HG02973 (cell line): Measurements from ENCODE around the gene LRRFIP2.
"Not testable (repeated sequence)": the region's sequence is repeated elsewhere in the genome, so short reads cannot be mapped to it uniquely, and the experiment has no call there.

Experiments
- ATAC-seq: cut with Tn5 transposase; IDR thresholded peaks from one replicate; pipeline ENCODE4 v1.9.1; 2021; ENCODE audit warnings: moderate library complexity; ENCODE audit not compliant: unreplicated experiment

LRRFIP2 gene, protein sequence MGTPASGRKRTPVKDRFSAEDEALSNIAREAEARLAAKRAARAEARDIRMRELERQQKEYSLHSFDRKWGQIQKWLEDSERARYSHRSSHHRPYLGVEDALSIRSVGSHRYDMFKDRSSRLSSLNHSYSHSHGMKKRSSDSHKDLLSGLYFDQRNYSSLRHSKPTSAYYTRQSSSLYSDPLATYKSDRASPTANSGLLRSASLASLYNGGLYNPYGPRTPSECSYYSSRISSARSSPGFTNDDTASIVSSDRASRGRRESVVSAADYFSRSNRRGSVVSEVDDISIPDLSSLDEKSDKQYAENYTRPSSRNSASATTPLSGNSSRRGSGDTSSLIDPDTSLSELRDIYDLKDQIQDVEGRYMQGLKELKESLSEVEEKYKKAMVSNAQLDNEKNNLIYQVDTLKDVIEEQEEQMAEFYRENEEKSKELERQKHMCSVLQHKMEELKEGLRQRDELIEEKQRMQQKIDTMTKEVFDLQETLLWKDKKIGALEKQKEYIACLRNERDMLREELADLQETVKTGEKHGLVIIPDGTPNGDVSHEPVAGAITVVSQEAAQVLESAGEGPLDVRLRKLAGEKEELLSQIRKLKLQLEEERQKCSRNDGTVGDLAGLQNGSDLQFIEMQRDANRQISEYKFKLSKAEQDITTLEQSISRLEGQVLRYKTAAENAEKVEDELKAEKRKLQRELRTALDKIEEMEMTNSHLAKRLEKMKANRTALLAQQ

DNA sequence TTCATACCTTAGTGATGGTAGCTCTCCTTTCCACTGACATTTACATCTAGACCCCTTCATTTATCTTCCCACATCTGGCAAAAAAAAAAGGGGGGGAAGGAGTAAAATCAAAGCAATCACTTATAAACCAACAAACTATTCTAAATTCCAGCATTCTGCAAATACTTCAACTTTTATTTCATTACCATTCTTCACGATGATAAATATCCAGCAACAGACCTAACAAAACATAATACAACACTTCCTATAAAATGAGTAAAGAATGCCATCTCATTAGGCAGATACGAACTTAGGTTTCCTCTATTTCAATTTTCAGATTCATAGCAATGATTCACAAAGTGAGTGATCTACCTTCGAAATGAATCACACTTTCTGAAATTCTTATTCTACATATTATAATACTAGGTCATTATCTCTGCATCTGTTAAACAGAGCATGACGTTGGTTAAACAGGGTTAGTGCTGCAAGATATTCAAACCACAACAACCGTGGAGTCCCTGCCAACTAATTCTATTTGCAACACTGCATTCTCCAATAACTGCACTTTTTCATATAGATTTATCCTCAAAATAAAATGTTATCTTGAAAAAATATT, at the start of gene LRRFIP2:
TSS of gene LRRFIP2 (minus strand) at position 51 of the 595 bp plus-strand sequence. CDS start 25,599 bp downstream, outside the sequence.
- no peak for ATAC-seq

GRCh38 chr3:37223576-37223975, 49.2 kb upstream of the LRRFIP2 start:
- ATAC-seq, result no peak

DNA sequence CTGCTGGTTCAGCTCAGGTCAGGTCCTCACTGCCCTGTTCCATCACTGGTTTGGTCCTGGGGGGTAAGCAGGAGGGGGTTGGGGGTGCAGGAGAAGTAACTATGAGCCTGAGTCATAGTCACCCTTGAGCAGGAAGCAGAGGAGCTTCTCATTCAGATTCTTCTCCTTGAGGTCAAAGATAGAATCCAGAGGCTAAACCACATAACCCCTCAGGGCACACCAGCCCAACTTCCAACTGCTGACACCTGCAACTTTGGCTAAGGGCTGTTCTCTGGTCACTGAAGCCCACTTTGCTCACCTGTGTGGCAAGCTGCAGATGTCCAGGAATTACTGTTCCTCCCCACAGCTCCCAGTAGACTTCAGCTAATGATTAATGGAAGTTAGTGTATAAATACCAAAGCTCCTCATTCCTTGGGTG, 48.8 kb upstream of the LRRFIP2 start:
- ATAC-seq, result no peak

DNA sequence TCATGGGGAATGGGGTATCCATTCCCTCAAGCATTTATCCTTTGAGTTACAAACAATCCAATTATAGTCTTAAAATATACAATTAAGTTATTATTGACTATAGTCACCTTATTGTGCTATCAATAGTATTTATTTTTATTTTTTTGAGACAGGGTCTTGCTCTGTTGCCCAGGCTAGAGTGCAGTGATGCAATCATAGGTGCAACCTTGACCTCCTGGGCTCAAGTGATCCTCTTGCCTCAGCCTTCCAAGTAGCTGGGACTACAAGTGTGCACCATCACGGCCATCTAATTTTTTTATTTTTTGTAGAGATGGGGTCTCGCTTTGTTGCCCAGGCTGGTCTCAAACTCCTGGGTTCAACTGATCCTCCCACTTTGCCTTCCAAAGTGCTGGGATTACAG, 48.2 kb upstream of the LRRFIP2 start:
- not testable (repeated sequence) for ATAC-seq

DNA sequence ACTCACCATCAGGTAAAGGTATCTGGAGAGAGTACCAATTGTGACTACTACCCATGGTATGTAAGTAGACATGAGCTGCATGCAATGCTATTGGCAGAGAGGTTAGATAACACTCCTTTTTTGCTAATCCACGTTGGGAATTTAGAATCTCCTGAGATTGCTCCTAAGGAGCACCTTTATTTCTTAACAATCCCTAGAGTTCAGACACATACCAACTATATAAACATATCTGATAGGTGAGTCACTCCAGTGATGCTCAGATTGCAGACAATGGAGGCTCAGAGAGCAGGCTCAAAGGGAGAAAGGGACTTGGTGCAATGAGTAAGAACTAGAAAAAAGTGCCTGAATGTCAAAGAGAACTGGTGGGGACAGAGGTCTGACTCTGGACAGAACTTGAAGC, 47.0 kb upstream of the LRRFIP2 start:
- no peak for ATAC-seq

- ATAC-seq, result no peak
Observed at GRCh38 chr3:37219266-37219665, 44.9 kb upstream of the LRRFIP2 start.

DNA sequence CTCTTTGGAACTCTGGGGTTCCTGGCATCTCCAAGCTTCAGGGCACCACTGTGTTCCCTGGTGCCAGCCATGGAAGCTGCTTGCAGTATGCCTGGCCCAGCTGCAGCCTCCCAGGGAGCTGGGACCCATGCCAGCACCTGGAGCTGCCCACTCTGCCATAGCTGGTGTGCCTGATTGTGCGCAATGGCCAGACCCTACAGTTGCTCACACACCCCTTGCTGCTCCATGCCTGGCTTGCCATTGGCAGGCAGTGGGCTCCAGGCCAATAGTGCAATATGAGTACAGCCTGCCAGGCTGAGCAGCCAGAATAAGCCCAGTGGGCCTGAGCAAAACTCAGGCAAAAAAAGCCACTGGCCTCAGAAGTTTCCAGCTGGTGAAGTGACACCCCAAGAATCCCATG, 43.8 kb upstream of the LRRFIP2 start:
- ATAC-seq, result no peak

GRCh38 chr3:37217098-37217849, 42.9 kb upstream of the LRRFIP2 start:
- no peak for ATAC-seq

- no peak for ATAC-seq
Observed at GRCh38 chr3:37216597-37217097, 42.3 kb upstream of the LRRFIP2 start.

DNA sequence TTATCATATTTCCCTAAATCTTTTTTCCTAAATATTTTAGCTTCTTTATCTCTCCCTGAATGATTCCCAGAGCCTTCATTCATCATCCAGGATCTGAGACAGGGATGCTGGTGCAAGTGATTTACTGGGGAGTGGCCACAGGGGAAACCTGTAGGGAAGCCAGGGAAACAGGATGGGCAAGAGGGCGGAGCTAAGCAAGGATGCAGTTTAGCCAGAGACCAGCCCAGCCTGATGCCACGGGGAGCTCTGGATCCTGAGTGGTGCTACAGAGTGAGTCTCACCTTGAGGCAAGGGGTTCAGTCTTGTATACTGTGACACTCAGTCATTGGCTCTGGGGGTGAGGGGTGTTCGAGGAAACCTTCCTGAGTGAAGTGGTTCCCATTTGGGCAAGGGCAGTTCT, 39.7 kb upstream of the LRRFIP2 start:
- ATAC-seq, result no peak

GRCh38 chr3:37210230-37210629, 35.8 kb upstream of the LRRFIP2 start:
- no peak for ATAC-seq

GRCh38 chr3:37208576-37208975, 34.2 kb upstream of the LRRFIP2 start:
- not testable (repeated sequence) for ATAC-seq

DNA sequence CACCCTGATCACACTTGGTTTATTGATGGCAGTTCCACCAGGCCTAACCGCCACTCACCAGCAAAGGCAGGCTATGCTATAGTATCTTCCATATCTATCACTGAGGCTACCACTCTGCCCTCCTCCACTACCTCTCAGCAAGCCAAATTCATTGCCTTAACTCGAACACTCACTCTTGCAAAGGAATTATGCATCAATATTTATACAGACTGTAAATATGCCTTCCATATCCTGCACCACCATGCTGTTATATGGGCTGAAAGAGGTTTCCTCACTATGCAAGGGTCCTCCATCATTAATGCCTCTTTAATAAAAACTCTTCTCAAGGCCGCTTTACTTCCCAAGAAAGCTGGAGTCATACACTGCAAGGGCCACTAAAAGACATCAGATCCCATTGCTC, 33.6 kb upstream of the LRRFIP2 start:
- not testable (repeated sequence) for ATAC-seq

DNA sequence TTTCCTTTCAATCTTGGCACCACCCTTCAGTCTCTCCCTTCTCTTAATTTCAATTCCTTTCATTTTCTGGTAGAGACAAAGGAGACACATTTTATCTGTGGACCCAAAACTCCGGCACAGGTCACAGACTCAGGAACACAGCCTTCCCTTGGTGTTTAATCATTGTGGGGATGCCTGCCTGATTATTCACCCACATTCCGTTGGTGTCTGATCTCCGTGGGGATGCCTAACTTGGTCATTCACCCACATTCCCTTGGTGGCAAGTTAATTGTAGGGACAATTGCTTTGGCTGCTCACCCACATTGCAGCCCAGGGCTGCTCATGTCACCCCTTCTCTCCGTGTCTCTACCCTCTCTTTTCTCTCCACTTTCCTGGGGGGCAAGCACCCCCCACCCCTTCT, 31.7 kb upstream of the LRRFIP2 start:
- not testable (repeated sequence) for ATAC-seq

- no peak for ATAC-seq
Observed at GRCh38 chr3:37204314-37204713, 29.9 kb upstream of the LRRFIP2 start.

DNA sequence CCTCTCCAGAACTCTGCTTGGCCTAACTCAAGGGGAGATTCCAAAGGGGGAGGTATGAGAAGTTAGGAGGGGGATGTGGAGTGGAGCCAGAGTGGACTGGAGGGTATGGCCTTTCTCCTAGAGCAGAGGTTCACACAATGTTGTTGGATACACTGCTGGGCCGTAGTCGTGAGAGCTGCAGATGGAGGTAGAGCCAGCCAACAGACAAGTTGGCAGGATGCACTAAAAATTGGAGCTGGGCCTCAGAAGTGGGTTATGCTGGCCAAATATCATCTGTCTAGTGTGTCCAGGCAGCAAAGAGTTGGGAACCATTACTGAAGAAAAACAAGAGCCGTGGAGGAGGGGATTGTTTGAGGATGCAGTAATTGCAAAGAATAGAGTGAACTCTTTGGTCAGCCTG, 27.7 kb upstream of the LRRFIP2 start:
- no peak for ATAC-seq

- ATAC-seq, result no peak
Observed at GRCh38 chr3:37200141-37200540, 25.8 kb upstream of the LRRFIP2 start.

- ATAC-seq, result no peak
Observed at GRCh38 chr3:37198996-37199395, 24.6 kb upstream of the LRRFIP2 start.

DNA sequence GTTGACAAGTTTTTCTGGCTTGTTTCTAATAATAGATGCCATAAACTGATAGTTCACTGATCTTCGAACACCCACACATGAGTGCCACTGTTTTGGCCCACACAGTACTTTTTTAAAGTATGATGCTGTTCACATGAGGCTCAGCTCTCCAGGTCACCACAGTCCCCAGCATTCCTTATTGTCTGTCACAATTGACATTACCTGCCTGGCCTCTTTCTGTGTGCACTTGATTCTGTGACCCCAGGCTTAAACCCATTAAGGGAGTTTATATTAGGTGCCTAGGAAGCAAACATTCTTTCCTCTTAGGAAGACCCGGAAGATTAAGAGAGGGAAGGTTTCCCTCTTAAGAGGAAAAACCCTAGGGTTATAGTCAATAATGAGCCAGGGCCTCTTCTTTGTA, 24.2 kb upstream of the LRRFIP2 start:
- ATAC-seq, result no peak

DNA sequence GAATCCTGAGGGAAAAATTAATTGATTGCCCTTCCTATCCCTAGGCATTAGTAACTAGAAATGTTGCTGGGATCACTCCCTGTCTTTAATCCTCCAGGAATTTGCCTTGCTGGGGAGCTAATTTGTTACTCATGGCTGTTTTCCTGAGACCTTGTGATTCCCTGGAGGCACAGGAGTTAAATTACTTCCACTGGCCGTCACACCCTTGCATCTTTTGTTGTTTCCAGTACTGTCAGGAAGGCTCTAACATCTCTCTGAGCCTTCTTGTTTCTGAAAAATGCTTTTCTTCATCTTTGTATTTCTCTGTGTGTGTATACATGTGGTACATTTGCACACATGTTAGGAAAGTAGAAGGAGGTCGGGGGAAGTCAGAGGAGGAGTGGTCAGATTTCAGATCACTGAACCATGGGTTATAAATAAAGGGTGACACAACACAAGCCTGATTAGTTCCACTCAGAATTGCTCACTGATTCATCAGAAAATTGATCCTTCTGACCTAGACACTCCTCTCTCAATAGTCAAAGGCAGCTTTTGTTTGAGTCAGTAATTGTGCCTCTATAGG, 23.5 kb upstream of the LRRFIP2 start:
- no peak for ATAC-seq

DNA sequence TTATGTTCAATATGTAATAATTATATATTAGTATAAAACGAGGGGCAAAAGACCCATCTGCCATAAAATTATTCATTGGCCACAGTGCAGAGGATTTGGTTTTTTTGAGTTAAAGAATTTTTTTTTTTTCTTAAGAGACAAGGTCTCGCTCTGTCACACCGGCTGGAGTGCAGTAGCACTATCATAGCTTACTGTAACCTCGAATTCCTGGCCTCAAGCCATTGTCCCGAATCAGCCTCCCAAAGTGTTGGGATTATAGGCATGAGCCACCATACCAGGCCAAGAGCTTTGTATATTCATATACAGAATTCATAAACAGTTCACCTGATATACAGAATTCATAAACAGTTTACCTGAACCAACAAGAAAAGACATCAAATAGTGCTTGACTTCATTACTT, 20.2 kb upstream of the LRRFIP2 start:
- no peak for ATAC-seq
